ENCODE results near the gene MAP3K15.
"Not testable (repeated sequence)": the region's sequence is repeated elsewhere in the genome, so short reads cannot be mapped to it uniquely, and the experiment has no call there.

The MAP3K15 gene

GRCh38 chrX:19462231-19462630 is 53.1 kb downstream of the MAP3K15 start:
- Histone ChIP-seq H3K27me3 (replicated peaks; ENCODE audit: control insufficient read depth, insufficient read depth, low read length) (peaks cover 23% of the 10 kb centered on the region), H3K9ac (ENCODE audit: low read length) (no peak overlapping the region), H3K36me3 (ENCODE audit: control insufficient read depth, insufficient read depth, low read length, severe bottlenecking) (no peaks in the 10 kb centered on the region), H3K4me3 (ENCODE audit: low read length) (no peak overlapping the region), H3K4me1 (ENCODE audit: control insufficient read depth, insufficient read depth, low read length) (no peaks in the 10 kb centered on the region), H3K9me3 (ENCODE audit: control insufficient read depth, low read length) (peaks cover 3% of the 10 kb centered on the region)
- DNase-seq (ENCODE audit: low read depth), result no peak

- H3K36me3 ChIP-seq (ENCODE audit: control insufficient read depth, insufficient read depth, low read length, severe bottlenecking), result no peaks in the 10 kb centered on the region
- H3K9me3 ChIP-seq (ENCODE audit: control insufficient read depth, low read length), result peaks cover 11% of the 10 kb centered on the region
- peaks cover 24% of the 10 kb centered on the region for H3K27me3 ChIP-seq (replicated peaks; ENCODE audit: control insufficient read depth, insufficient read depth, low read length)
- no peak overlapping the region for H3K4me3 ChIP-seq (ENCODE audit: low read length)
- no peak for DNase-seq (ENCODE audit: low read depth)
- no peaks in the 10 kb centered on the region for H3K4me1 ChIP-seq (ENCODE audit: control insufficient read depth, insufficient read depth, low read length)
- H3K9ac ChIP-seq (ENCODE audit: low read length), result no peak overlapping the region
Observed at GRCh38 chrX:19457662-19458061, 57.6 kb downstream of the MAP3K15 start.

- H3K36me3 ChIP-seq (ENCODE audit: control insufficient read depth, insufficient read depth, low read length, severe bottlenecking), result no peaks in the 10 kb centered on the region
- no peak for DNase-seq (ENCODE audit: low read depth)
Observed at GRCh38 chrX:19448077-19448476, 67.2 kb downstream of the MAP3K15 start.

GRCh38 chrX:19446397-19446796 is 68.9 kb downstream of the MAP3K15 start:
- Histone ChIP-seq H3K9me3 (ENCODE audit: control insufficient read depth, low read length) (peaks cover 2% of the 10 kb centered on the region), H3K9ac (ENCODE audit: low read length) (no peak overlapping the region), H3K36me3 (ENCODE audit: control insufficient read depth, insufficient read depth, low read length, severe bottlenecking) (no peaks in the 10 kb centered on the region), H3K4me1 (ENCODE audit: control insufficient read depth, insufficient read depth, low read length) (no peaks in the 10 kb centered on the region), H3K27me3 (replicated peaks; ENCODE audit: control insufficient read depth, insufficient read depth, low read length) (peaks cover 34% of the 10 kb centered on the region), H3K4me3 (ENCODE audit: low read length) (no peak overlapping the region)
- no peak for DNase-seq (ENCODE audit: low read depth)

More at GRCh38 chrX:19448077-19448476, 67.2 kb downstream of the MAP3K15 start:
- Histone ChIP-seq H3K9me3 (ENCODE audit: control insufficient read depth, low read length) (peaks cover 2% of the 10 kb centered on the region), H3K9ac (ENCODE audit: low read length) (no peak overlapping the region), H3K4me3 (ENCODE audit: low read length) (no peak overlapping the region), H3K27me3 (replicated peaks; ENCODE audit: control insufficient read depth, insufficient read depth, low read length) (peaks cover 37% of the 10 kb centered on the region), H3K4me1 (ENCODE audit: control insufficient read depth, insufficient read depth, low read length) (no peaks in the 10 kb centered on the region)

- H3K9me3 ChIP-seq (ENCODE audit: control insufficient read depth, low read length); H3K4me3 ChIP-seq (ENCODE audit: low read length); H3K9ac ChIP-seq (ENCODE audit: low read length); H3K36me3 ChIP-seq (ENCODE audit: control insufficient read depth, insufficient read depth, low read length, severe bottlenecking); H3K4me1 ChIP-seq (ENCODE audit: control insufficient read depth, insufficient read depth, low read length); DNase-seq (ENCODE audit: low read depth): not testable (repeated sequence)
- peaks cover 34% of the 10 kb centered on the region for H3K27me3 ChIP-seq (replicated peaks; ENCODE audit: control insufficient read depth, insufficient read depth, low read length)
Observed at GRCh38 chrX:19445772-19446171, 69.5 kb downstream of the MAP3K15 start.

- Histone ChIP-seq H3K9me3 (ENCODE audit: control insufficient read depth, low read length) (peaks cover 2% of the 10 kb centered on the region), H3K27me3 (replicated peaks; ENCODE audit: control insufficient read depth, insufficient read depth, low read length) (peaks cover 26% of the 10 kb centered on the region), H3K36me3 (ENCODE audit: control insufficient read depth, insufficient read depth, low read length, severe bottlenecking) (no peaks in the 10 kb centered on the region), H3K4me3 (ENCODE audit: low read length) (no peak overlapping the region), H3K4me1 (ENCODE audit: control insufficient read depth, insufficient read depth, low read length) (no peaks in the 10 kb centered on the region), H3K9ac (ENCODE audit: low read length) (no peak overlapping the region)
- no peak for DNase-seq (ENCODE audit: low read depth)
Observed at GRCh38 chrX:19443869-19444526, 71.3 kb downstream of the MAP3K15 start.

- H3K27me3 ChIP-seq (replicated peaks; ENCODE audit: control insufficient read depth, insufficient read depth, low read length), result peaks cover 20% of the 10 kb centered on the region
- H3K36me3 ChIP-seq (ENCODE audit: control insufficient read depth, insufficient read depth, low read length, severe bottlenecking), result no peaks in the 10 kb centered on the region
- H3K4me3 ChIP-seq (ENCODE audit: low read length), result no peak overlapping the region
- H3K9ac ChIP-seq (ENCODE audit: low read length), result no peak overlapping the region
- no peak for DNase-seq (ENCODE audit: low read depth)
- peaks cover 2% of the 10 kb centered on the region for H3K9me3 ChIP-seq (ENCODE audit: control insufficient read depth, low read length)
- no peaks in the 10 kb centered on the region for H3K4me1 ChIP-seq (ENCODE audit: control insufficient read depth, insufficient read depth, low read length)
Observed at GRCh38 chrX:19440713-19441112, 74.6 kb downstream of the MAP3K15 start.

GRCh38 chrX:19422661-19423060 is 92.6 kb downstream of the MAP3K15 start:
- H3K4me3 ChIP-seq (ENCODE audit: low read length); H3K9ac ChIP-seq (ENCODE audit: low read length); H3K4me1 ChIP-seq (ENCODE audit: control insufficient read depth, insufficient read depth, low read length); H3K9me3 ChIP-seq (ENCODE audit: control insufficient read depth, low read length); H3K36me3 ChIP-seq (ENCODE audit: control insufficient read depth, insufficient read depth, low read length, severe bottlenecking); DNase-seq (ENCODE audit: low read depth); H3K27me3 ChIP-seq (replicated peaks; ENCODE audit: control insufficient read depth, insufficient read depth, low read length): not testable (repeated sequence)

GRCh38 chrX:19410259-19410658 is 105.0 kb downstream of the MAP3K15 start:
- peaks cover 6% of the 10 kb centered on the region for H3K27me3 ChIP-seq (replicated peaks; ENCODE audit: control insufficient read depth, insufficient read depth, low read length)
- no peaks in the 10 kb centered on the region for H3K4me1 ChIP-seq (ENCODE audit: control insufficient read depth, insufficient read depth, low read length)
- no peak overlapping the region for H3K4me3 ChIP-seq (ENCODE audit: low read length)
- H3K9ac ChIP-seq (ENCODE audit: low read length), result no peak overlapping the region
- no peak for DNase-seq (ENCODE audit: low read depth)
- H3K36me3 ChIP-seq (ENCODE audit: control insufficient read depth, insufficient read depth, low read length, severe bottlenecking), result no peaks in the 10 kb centered on the region
- H3K9me3 ChIP-seq (ENCODE audit: control insufficient read depth, low read length), result peaks cover 21% of the 10 kb centered on the region

GRCh38 chrX:19403696-19404095 is 111.6 kb downstream of the MAP3K15 start:
- peaks cover 7% of the 10 kb centered on the region for H3K9me3 ChIP-seq (ENCODE audit: control insufficient read depth, low read length)
- H3K4me1 ChIP-seq (ENCODE audit: control insufficient read depth, insufficient read depth, low read length), result no peaks in the 10 kb centered on the region
- no peak overlapping the region for H3K4me3 ChIP-seq (ENCODE audit: low read length)
- no peak for DNase-seq (ENCODE audit: low read depth)
- H3K27me3 ChIP-seq (replicated peaks; ENCODE audit: control insufficient read depth, insufficient read depth, low read length), result peaks cover 9% of the 10 kb centered on the region
- H3K36me3 ChIP-seq (ENCODE audit: control insufficient read depth, insufficient read depth, low read length, severe bottlenecking), result no peaks in the 10 kb centered on the region
- H3K9ac ChIP-seq (ENCODE audit: low read length), result no peak overlapping the region

GRCh38 chrX:19392703-19393102 is 122.6 kb downstream of the MAP3K15 start:
- H3K9ac ChIP-seq (ENCODE audit: low read length), result no peak overlapping the region
- no peaks in the 10 kb centered on the region for H3K4me1 ChIP-seq (ENCODE audit: control insufficient read depth, insufficient read depth, low read length)
- no peak overlapping the region for H3K4me3 ChIP-seq (ENCODE audit: low read length)
- peaks cover 42% of the 10 kb centered on the region for H3K27me3 ChIP-seq (replicated peaks; ENCODE audit: control insufficient read depth, insufficient read depth, low read length)
- no peaks in the 10 kb centered on the region for H3K36me3 ChIP-seq (ENCODE audit: control insufficient read depth, insufficient read depth, low read length, severe bottlenecking)
- no peak for DNase-seq (ENCODE audit: low read depth)
- no peaks in the 10 kb centered on the region for H3K9me3 ChIP-seq (ENCODE audit: control insufficient read depth, low read length)

GRCh38 chrX:19392078-19392477 is 123.2 kb downstream of the MAP3K15 start:
- H3K36me3 ChIP-seq (ENCODE audit: control insufficient read depth, insufficient read depth, low read length, severe bottlenecking), result no peaks in the 10 kb centered on the region
- H3K9ac ChIP-seq (ENCODE audit: low read length), result no peak overlapping the region
- H3K4me1 ChIP-seq (ENCODE audit: control insufficient read depth, insufficient read depth, low read length), result no peaks in the 10 kb centered on the region
- no peak overlapping the region for H3K4me3 ChIP-seq (ENCODE audit: low read length)
- DNase-seq (ENCODE audit: low read depth), result no peak
- peaks cover 46% of the 10 kb centered on the region for H3K27me3 ChIP-seq (replicated peaks; ENCODE audit: control insufficient read depth, insufficient read depth, low read length)
- H3K9me3 ChIP-seq (ENCODE audit: control insufficient read depth, low read length), result no peaks in the 10 kb centered on the region
